ENCODE measurements around the gene ZNF445. TPM values are rescaled to one million over a fixed set of nuclear protein-coding genes. Genes with fewer than 3 reads are reported as not detected.
"Not testable (repeated sequence)": the region's sequence is repeated elsewhere in the genome, so short reads cannot be mapped to it uniquely, and the experiment has no call there.

Gene ZNF445
- 13.4 TPM for total RNA-seq
- long read RNA-seq, full-length matches to known transcripts = 4 of 6 reads
- long read RNA-seq, partial matches to known transcripts = 1 of 6 reads
- long read RNA-seq, other reads (novel, unspliced or antisense) = 1 of 6 reads

DNA sequence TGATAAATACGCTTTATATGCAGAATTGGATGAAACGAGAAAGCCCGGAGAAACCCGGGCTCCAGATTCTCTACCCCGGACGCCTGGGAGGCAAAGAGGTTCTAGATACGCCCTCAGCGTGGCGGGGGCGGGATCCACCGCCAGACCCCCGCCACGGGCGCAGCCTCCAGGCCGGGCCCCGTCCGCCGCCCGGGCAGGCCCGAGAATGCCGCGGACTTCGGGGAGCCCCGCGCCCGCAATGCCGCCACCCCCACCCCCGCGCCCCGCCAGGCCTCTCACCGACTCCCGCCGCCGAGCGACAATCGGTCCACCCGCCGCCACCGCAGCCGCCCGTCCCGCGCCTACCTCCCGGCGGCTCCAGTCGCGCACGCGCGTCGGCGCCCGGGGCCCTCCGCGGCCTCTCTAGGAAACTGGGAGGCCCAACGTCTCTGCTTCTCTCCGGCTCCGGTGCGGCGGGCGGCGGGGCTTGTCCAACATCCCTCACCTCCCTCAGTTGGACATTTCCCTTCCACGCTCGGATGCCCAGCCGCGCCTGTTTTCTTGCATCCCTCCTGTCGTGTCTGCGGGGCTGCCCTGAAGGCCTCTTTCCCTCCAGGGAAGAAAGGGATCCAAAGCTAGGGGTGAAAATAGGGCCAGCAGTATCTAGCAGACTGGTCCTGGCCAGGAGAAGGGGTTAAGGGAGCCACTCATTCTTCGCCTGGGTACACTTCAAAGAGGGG is at the start of gene ZNF445:
TSS of gene ZNF445 (minus strand) at position 359 of the 719 bp plus-strand sequence. CDS start 22,121 bp downstream, outside the sequence.
- peak; percentile 96 for DNase-seq (ENCODE audit: low spot score)

DNA sequence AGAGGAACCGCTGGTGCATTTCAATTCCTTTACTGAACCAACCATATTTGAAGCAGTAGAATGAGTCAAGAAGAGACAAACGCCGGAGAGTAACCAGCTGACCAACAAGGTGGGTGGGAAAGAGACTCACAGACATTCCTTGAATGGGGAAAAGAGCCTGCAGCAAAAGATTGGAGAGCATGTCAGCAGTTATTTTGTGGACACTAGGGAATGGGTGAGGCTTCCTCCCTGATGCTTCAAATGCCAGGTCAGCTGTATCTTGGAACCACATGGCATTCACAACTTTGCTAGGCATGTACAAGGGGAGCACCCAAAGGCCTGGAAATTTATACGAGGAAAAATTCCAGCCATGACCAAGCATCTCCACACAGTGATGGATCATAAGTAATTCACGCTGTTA is 47.6 kb upstream of the ZNF445 start:
- DNase-seq (ENCODE audit: low spot score) = no peak

GRCh38 chr3:44522494-44522933 is 45.0 kb upstream of the ZNF445 start:
- no peak for DNase-seq (ENCODE audit: low spot score)

- DNase-seq (ENCODE audit: low spot score) = no peak
Observed at GRCh38 chr3:44521721-44522120, 44.3 kb upstream of the ZNF445 start.

DNA sequence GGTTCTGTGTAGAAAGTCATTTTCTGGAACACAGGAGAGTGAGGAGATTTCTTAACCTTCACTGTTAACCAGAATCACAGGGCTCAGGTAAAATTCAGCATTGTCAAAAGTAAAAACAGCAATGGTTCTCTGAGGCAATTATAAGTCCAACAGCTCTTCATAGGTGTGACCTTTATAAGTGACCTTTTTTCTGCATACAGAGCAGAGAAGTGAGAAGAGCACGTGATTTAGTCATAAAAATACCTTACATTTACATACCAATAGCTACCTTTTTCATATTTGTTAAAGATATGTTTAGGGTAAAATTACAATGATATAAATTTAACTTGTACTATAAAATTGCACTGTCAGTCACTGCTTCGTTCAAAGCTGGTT is 41.3 kb upstream of the ZNF445 start:
- no peak for DNase-seq (ENCODE audit: low spot score)

- DNase-seq (ENCODE audit: low spot score) = no peak
Observed at GRCh38 chr3:44516230-44516629, 38.8 kb upstream of the ZNF445 start.

DNA sequence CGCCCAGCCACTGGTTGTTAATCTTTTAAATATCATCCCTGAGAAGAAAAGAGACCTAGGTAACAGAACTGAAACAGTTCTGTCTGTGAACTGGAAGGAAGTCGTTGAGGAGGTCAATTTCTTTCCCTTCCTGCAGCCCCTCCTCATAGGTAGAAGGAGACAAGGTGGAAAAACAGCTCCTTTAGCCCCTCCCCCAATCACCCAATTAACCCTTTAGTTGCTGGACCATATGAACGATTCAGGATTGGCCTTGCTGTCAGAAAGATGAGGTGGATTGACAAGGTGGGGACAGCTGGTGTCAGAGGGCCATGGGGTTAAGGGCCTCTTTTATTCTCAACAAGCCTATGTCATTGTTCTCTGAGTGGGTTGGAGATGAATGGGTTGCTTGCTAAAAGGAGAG is 36.0 kb upstream of the ZNF445 start:
- DNase-seq (ENCODE audit: low spot score) = no peak

GRCh38 chr3:44511238-44511566 is 33.7 kb upstream of the ZNF445 start:
- DNase-seq (ENCODE audit: low spot score) = no peak

DNA sequence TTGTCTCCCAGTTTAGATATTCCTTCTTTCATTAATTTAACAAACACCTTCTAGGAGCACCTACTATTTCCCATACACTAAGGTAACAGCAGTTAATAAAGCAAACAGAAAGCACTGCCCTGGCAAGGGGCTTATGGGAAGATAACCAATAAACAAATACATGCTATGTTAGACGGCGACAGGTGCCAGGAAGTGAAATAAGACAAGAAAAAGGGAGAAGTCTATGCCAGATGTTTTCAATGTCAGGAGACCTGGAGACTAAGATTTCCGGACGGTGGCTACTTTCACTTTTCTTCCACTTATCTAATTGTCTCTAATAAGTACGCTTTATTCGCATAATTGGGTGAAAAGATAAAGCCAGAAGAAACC is 32.5 kb upstream of the ZNF445 start:
- DNase-seq (ENCODE audit: low spot score) = no peak

DNA sequence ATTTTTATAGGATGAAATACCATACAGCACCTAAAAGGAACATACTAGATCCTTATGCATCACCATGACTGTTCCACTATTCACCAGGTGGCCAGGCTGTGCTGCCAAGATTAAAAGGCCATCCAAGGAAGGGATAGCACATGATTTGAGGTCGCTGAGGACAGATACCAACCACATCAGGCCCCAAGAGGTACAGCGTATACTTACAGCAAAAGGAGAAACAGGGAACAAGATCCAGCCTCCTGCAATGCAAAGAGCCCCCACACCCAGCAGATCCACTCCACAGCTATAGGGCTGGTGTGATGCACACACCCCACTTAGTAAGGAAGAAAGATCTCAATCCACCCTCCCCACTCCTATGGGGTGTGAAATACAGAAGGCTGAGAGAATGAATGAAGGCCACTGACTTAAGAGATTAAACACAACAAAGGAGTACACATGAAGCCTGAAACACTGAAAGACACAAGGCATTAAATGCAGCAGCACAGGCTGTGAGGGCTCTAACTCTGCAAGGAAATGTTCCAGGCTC is 32.0 kb upstream of the ZNF445 start:
- no peak for DNase-seq (ENCODE audit: low spot score)

- DNase-seq (ENCODE audit: low spot score) = no peak
Observed at GRCh38 chr3:44506961-44507360, 29.5 kb upstream of the ZNF445 start.

DNA sequence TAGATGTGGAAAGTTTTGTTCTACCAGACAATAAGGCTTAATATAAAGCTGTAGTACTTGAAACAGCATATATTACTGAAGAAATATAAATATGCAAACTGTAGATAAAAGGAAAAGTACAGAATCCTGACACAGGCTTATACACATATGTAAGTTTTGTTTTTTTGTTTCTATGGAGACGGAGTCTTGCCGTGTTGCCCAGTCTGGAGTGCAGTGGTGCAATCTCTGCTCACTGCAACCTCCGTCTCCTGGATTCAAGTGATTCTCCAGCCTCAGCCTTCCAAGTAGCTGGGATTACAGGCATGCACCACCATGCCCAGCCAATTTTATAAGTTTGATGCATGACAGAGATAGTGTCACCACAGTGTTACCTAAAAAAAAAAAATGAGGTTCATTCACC is 29.1 kb upstream of the ZNF445 start:
- no peak for DNase-seq (ENCODE audit: low spot score)

- no peak for DNase-seq (ENCODE audit: low spot score)
Observed at GRCh38 chr3:44504566-44504965, 27.1 kb upstream of the ZNF445 start.

DNA sequence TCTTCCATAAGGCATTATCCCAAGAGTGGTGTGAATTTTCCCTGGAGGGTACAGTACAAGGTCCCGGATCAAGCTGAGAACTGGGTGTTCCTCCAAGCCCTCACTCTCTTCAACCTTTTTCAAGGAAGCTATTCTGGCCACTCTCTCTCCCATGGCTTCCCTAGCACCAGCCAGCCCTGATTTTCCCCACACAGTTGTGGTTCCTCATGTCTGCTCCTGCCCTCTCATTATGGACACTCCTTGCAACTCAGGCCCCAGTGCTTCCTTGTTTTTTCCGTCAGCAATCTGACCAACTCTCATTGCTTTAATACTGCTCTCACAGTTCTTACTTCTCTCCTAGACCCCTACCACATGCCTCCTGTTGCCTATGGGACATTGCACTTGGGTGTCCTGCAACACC is 25.7 kb upstream of the ZNF445 start:
- not testable (repeated sequence) for DNase-seq (ENCODE audit: low spot score)

GRCh38 chr3:44501971-44502370 is 24.5 kb upstream of the ZNF445 start:
- DNase-seq (ENCODE audit: low spot score) = no peak

GRCh38 chr3:44499899-44500168 is 22.4 kb upstream of the ZNF445 start:
- DNase-seq (ENCODE audit: low spot score) = not testable (repeated sequence)

DNA sequence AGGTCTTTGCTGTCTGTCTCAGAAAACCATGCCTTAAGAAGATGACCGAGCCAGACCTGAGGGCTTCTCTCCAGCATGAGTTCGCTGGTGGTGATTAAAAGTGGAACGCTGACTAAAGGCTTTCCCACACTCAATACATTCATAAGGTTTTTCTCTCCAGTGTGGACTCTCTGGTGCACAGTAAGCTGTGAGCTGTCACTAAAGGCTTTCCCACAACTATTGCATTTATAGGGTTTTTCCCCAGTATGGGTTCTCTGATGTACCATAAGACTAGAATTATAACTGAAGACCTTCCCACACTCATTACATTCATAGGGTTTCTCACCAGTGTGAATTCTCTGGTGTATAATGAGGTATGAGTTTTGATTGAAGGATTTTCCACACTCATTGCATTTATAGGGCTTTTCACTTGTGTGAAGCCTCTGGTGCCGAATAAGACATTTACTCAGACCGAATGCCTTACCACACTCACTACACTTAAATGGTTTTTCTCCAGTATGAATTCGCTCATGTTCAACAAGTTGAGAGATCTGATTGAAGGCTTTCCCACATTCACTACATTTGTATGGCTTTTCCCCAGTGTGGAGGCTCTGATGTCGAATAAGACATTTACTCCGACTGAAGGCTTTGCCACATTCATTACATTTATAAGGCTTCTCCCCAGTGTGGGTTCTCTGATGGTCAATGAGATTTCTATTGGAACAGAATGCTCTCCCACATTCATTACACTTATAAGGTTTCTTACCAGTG is 21.9 kb upstream of the ZNF445 start:
- no peak for DNase-seq (ENCODE audit: low spot score)

DNA sequence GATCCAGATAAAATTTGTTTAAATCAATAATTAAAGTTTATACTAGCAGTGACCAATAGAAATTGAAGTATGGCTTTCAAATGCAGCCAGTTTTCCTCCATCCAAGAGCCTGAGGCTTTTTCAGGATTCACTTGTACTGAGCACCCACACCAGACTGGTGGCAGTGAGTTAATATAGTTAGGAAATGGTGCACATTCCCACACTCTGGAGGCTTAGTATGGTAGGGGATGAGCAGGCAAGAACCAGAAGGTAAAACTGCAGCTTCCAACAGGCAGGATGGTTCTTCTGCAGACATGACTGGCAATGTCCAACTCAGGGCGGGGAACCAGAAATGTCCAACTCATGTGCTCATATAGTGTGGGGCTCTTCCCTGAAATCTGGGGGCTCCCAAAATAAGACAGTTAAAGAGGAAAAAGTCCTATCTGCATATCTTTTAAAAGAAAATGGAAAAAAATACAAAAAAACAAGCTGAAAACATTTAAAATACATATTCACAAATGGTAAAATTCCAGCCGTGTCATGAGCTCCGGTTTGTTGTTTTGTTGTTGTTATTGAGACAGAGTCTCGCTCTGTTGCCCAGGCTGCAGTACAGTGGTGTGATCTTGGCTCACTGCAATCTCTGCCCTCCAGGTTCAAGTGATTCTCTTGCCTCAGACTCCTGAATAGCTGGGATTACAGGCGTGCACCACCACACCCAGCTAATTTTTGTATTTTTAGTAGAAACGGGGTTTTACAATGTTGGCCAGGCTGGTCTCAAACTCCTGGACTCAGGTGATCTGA is 18.4 kb upstream of the ZNF445 start:
- no peak for DNase-seq (ENCODE audit: low spot score)

GRCh38 chr3:44492496-44492895 is 15.0 kb upstream of the ZNF445 start:
- no peak for DNase-seq (ENCODE audit: low spot score)

- DNase-seq (ENCODE audit: low spot score) = no peak
Observed at GRCh38 chr3:44482721-44483120, 5.3 kb upstream of the ZNF445 start.

DNA sequence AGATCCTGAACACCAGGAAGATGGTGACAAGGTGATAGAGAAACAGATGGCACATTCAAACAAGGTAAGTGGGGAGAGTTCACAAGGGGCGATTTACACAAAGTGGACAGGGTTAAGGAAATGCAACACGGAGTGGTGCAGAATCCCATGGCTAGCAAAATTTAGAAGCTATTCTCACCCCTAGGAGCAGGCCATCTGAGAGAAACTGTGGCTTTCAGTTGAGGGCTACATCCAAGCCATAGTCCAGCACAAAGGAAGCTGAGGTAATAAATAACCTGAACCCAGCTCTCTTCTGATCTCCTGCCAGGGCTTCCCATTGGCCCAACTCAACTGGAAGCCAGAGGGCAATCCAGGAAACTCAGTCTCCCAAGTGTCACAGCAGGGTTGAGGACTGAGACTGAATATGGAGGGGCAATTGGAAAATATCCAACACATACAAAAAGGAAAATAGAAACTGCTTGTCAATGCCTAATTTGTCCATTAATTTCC is 1.2 kb upstream of the ZNF445 start:
- DNase-seq (ENCODE audit: low spot score) = no peak

GRCh38 chr3:44478055-44478468 is 592 bp upstream of the ZNF445 start:
- no peak for DNase-seq (ENCODE audit: low spot score)
